OCI-LY7 (cell line): ENCODE measurements around the gene PTPN14. TPM values are rescaled to one million over a fixed set of nuclear protein-coding genes. Genes with fewer than 3 reads are reported as not detected.

Experiments
- BruUV-seq: library from RNA; stranded (reverse); fragments of 400-500 nt; replicated peaks from 2 replicates; lab custom pipeline; 2021; lab: Mats Ljungman, UMichigan
- CTCF ChIA-PET: fragments of 300-600 bp; sonication (Branson Sonifier 250); formaldehyde crosslinking; loops from one replicate; lab custom pipeline; 2022; ENCODE audit warnings: antibody characterized with exemption; ENCODE audit not compliant: unreplicated experiment; lab: Charles Lee
- POLR2A ChIA-PET: fragments of 300-600 bp; sonication (Branson Sonifier 250); formaldehyde crosslinking; loops from one replicate; lab custom pipeline; 2022; ENCODE audit warnings: antibody characterized with exemption; lab: Charles Lee
- DNase-seq: peaks from one replicate; pipeline ENCODE4 v3.0.0-alpha.2; 2015; ENCODE audit warnings: low spot score
- H2AFZ ChIP-seq: fragments of 200-600 bp; sonication (generic), shearing (Covaris generic); 2 replicates; pipeline ENCODE4 v1.6.1; 2014; ENCODE audit warnings: mild to moderate bottlenecking, antibody characterized with exemption, low read length, moderate library complexity
- H3K27ac ChIP-seq: fragments of 200-600 bp; sonication (generic); 2 replicates; pipeline ENCODE4 v1.5.1; 2014; ENCODE audit warnings: mixed run types, low read depth, mild to moderate bottlenecking, moderate library complexity, low read length, inconsistent platforms; ENCODE audit not compliant: poor library complexity, severe bottlenecking
- H3K36me3 ChIP-seq: fragments of 200-600 bp; sonication (generic); 2 replicates; pipeline ENCODE4 v1.6.1; 2014; ENCODE audit warnings: mild to moderate bottlenecking, antibody characterized with exemption, low read length, moderate library complexity, mixed read lengths; ENCODE audit not compliant: insufficient read depth
- H3K4me1 ChIP-seq: fragments of 200-600 bp; sonication (generic); 2 replicates; pipeline ENCODE4 v1.5.1; 2014; ENCODE audit warnings: mild to moderate bottlenecking, low read length; ENCODE audit not compliant: insufficient read depth, poor library complexity, severe bottlenecking
- H3K4me2 ChIP-seq: fragments of 200-600 bp; sonication (generic); 2 replicates; pipeline ENCODE4 v1.6.1; 2014; ENCODE audit warnings: mild to moderate bottlenecking, low read length
- H3K4me3 ChIP-seq: fragments of 200-600 bp; sonication (generic); 2 replicates; pipeline ENCODE4 v1.5.1; 2014; ENCODE audit warnings: mild to moderate bottlenecking, low read depth, low read length; ENCODE audit not compliant: poor library complexity, severe bottlenecking
- H3K79me2 ChIP-seq: fragments of 200-600 bp; sonication (generic); 2 replicates; pipeline ENCODE4 v1.6.1; 2016; ENCODE audit warnings: low read depth, mild to moderate bottlenecking, low read length, moderate library complexity, mixed read lengths; ENCODE audit not compliant: insufficient read depth
- H3K9me2 ChIP-seq: fragments of 200-600 bp; sonication (generic); 2 replicates; pipeline ENCODE4 v1.6.1; 2016; ENCODE audit warnings: mild to moderate bottlenecking, low read length, mixed read lengths; ENCODE audit not compliant: insufficient read depth
- H3K9me3 ChIP-seq: fragments of 200-600 bp; sonication (generic); 2 replicates; pipeline ENCODE4 v1.6.1; 2014; ENCODE audit warnings: mild to moderate bottlenecking, mixed run types, low read length, mixed read lengths
- H4K20me1 ChIP-seq: fragments of 200-600 bp; sonication (generic); 2 replicates; pipeline ENCODE4 v1.6.1; 2014; ENCODE audit warnings: mild to moderate bottlenecking, antibody characterized with exemption, low read length, moderate library complexity, mixed read lengths; ENCODE audit not compliant: insufficient read depth
- EZH2phosphoT487 ChIP-seq: fragments of 200-600 bp; sonication (generic); IDR thresholded peaks from 2 replicates; pipeline ENCODE4 v1.6.1; 2018; ENCODE audit warnings: low read depth, borderline replicate concordance, mild to moderate bottlenecking, mixed run types, antibody characterized with exemption, low read length, moderate library complexity, mixed read lengths
- intact Hi-C: fragments of 100-400 bp; cut with micrococcal nuclease; formaldehyde crosslinking; loops from one replicate; pipeline ENCODE4 v1.10.0; 2022; ENCODE audit not compliant: unreplicated experiment
- total RNA-seq, 2 experiments: library from RNA; depleted of rRNA in 1 of 2; stranded (reverse); fragments of >200 nt in 1 of 2; shearing (Covaris generic) in 1 of 2; gene quantifications; 2 replicates each; pipeline ENCODE4 v1.2.3, GENCODE V29; 2014 to 2022
- TF ChIP-seq, protein P1 (sequence below): fragments of 200-600 bp; sonication (generic); conservative IDR thresholded peaks from 2 replicates; pipeline ENCODE4 v1.5.1; 2014; ENCODE audit warnings: mild to moderate bottlenecking, antibody characterized with exemption, low read length, moderate library complexity, mixed read lengths

PTPN14 gene
- total RNA-seq, 2 experiments from 2014 or later = not detected

DNA sequence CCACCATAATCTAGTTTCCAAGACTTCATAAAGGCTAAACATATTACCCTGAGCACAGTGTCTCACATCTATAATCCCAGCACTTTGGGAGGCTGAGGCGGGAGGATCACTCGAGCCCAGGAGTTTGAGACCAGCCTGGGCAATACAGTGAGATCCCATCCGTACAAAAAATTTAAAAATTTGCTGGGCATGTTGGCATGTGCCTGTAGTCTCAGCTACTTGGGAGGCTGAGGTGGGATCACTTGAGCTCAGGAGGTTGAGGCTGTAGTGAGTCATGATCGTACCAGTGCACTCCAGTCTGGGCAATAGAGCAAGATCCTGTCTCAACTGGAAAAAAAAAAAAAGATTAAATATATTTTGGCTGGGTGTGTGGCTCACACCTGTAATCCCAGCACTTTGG, 90.1 kb downstream of the PTPN14 start:
- Histone ChIP-seq H3K9me3 (no peaks in the 10 kb centered on the region), H3K4me3 (no peak overlapping the region), H3K36me3 (no peaks in the 10 kb centered on the region), H3K79me2 (no peaks in the 10 kb centered on the region), H3K4me2 (no peak overlapping the region), H3K9me2 (no peaks in the 10 kb centered on the region), H2AFZ (no peak overlapping the region), H4K20me1 (no peaks in the 10 kb centered on the region), H3K27ac (no peak overlapping the region), H3K4me1 (no peaks in the 10 kb centered on the region)
- intact Hi-C loops = no loop called here
- no peak for DNase-seq
- TF ChIP-seq EZH2phosphoT487 = no peak
- TF ChIP-seq, protein P1, sequence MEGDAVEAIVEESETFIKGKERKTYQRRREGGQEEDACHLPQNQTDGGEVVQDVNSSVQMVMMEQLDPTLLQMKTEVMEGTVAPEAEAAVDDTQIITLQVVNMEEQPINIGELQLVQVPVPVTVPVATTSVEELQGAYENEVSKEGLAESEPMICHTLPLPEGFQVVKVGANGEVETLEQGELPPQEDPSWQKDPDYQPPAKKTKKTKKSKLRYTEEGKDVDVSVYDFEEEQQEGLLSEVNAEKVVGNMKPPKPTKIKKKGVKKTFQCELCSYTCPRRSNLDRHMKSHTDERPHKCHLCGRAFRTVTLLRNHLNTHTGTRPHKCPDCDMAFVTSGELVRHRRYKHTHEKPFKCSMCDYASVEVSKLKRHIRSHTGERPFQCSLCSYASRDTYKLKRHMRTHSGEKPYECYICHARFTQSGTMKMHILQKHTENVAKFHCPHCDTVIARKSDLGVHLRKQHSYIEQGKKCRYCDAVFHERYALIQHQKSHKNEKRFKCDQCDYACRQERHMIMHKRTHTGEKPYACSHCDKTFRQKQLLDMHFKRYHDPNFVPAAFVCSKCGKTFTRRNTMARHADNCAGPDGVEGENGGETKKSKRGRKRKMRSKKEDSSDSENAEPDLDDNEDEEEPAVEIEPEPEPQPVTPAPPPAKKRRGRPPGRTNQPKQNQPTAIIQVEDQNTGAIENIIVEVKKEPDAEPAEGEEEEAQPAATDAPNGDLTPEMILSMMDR = no peak
- ChIA-PET POLR2A (interaction anchor here (0.5 to 0.6 kb wide), 2 partner anchors 1021 to 1097 kb away, joined by 3 read pairs; no protein-coding TSS in a partner anchor), CTCF (no interaction called here)
- no TSS peak for BruUV-seq

DNA sequence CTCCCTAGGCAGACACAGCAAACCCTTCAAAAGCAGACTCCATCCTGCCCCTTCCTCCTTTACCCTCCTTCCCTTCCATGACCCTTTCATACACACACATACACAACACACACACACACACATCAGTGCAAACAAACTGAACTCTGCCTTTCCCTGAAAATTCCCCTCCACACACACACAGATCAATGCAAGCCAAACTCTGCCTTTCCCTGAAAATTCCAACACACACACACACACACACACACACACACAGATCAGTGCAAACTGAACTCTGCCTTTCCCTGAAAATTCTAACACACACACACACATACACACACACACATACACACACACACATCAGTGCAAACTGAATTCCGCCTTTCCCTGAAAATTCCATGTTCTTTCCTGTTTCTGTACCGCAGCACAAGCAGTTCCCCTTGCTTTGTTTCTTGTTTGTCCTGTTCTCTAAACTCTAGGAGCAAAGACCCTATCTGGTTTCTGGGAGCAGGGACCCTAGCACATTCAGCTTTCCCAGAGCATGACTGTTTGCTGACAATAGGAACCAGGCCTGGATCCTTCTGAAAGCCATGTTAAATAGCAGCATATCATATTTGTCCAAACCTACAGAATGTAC, 91.0 kb downstream of the PTPN14 start:
- POLR2A ChIA-PET = no interaction called here
- H3K4me2 ChIP-seq = no peak overlapping the region
- H3K4me3 ChIP-seq = no peak overlapping the region
- no peaks in the 10 kb centered on the region for H4K20me1 ChIP-seq
- no peaks in the 10 kb centered on the region for H3K79me2 ChIP-seq
- H3K27ac ChIP-seq = no peak overlapping the region
- intact Hi-C loops = no loop called here
- no peaks in the 10 kb centered on the region for H3K36me3 ChIP-seq
- H2AFZ ChIP-seq = no peak overlapping the region
- no TSS peak for BruUV-seq
- no peaks in the 10 kb centered on the region for H3K9me2 ChIP-seq
- no peak for DNase-seq
- TF ChIP-seq, protein P1 = no peak
- no peak for TF ChIP-seq EZH2phosphoT487
- H3K4me1 ChIP-seq = no peaks in the 10 kb centered on the region
- CTCF ChIA-PET = no interaction called here
- H3K9me3 ChIP-seq = no peaks in the 10 kb centered on the region

DNA sequence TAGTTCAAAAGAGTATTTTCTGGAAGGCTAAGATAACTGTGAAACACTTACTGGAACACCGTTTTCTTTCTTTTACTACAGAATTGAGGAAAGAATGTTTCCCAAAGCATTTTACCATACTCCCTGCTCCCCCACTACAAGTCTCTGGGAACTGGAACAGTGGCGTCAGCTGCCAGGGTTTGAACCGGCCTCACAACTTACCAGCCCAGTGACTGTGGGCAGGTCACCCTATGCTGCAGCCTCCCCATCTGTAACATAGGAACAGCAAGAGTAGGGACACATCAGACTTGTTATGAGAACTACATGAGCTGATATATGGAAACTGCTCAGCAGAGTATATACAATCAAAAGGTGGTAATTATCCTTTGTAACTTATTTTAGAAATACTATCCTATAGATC, 91.5 kb downstream of the PTPN14 start:
- H3K9me3 ChIP-seq = no peaks in the 10 kb centered on the region
- no peaks in the 10 kb centered on the region for H3K9me2 ChIP-seq
- H3K36me3 ChIP-seq = no peaks in the 10 kb centered on the region
- no TSS peak for BruUV-seq
- CTCF ChIA-PET = no interaction called here
- no peak for DNase-seq
- H3K4me3 ChIP-seq = no peak overlapping the region
- no peaks in the 10 kb centered on the region for H4K20me1 ChIP-seq
- POLR2A ChIA-PET = interaction anchor here (0.5 kb wide), 1 partner anchor 22 kb away, joined by 4 read pairs; no protein-coding TSS in a partner anchor
- no peaks in the 10 kb centered on the region for H3K4me1 ChIP-seq
- intact Hi-C loops = no loop called here
- H3K79me2 ChIP-seq = no peaks in the 10 kb centered on the region
- H3K27ac ChIP-seq = no peak overlapping the region
- H2AFZ ChIP-seq = no peak overlapping the region
- TF ChIP-seq, protein P1 = no peak
- no peak for TF ChIP-seq EZH2phosphoT487
- no peak overlapping the region for H3K4me2 ChIP-seq
